Ascending aorta (tissue), 2 donors: ENCODE data around the gene AQP6. TPM values are rescaled to one million over a fixed set of nuclear protein-coding genes. Genes with fewer than 3 reads are reported as not detected.

Experiments used
- DNase-seq, 2 donors: peaks; one replicate each; pipeline ENCODE4 v3.0.0-alpha.2; 2019; ENCODE audit warnings: low spot score in 2 of 2
- H3K27ac ChIP-seq, 2 donors: fragments of 200-600 bp; sonication (generic); one replicate each; pipeline ENCODE4 v1.5.1; 2016 to 2017; ENCODE audit warnings: mild to moderate bottlenecking in 1 of 2
- H3K27me3 ChIP-seq: fragments of 200-600 bp; sonication (generic); one replicate; pipeline ENCODE4 v1.5.1; 2017
- H3K36me3 ChIP-seq, 2 donors: fragments of 200-600 bp; sonication (generic); one replicate each; pipeline ENCODE4 v1.5.1; 2016
- H3K4me1 ChIP-seq, 2 donors: fragments of 200-600 bp; sonication (generic); one replicate each; pipeline ENCODE4 v1.5.1; 2016 to 2017; ENCODE audit warnings: mild to moderate bottlenecking in 1 of 2
- H3K4me3 ChIP-seq, 2 donors: fragments of 200-600 bp; sonication (generic); one replicate each; pipeline ENCODE4 v1.5.1; 2016 to 2017; ENCODE audit warnings: mild to moderate bottlenecking in 1 of 2
- H3K9me3 ChIP-seq, 2 donors: fragments of 200-600 bp; sonication (generic); one replicate each; pipeline ENCODE4 v1.5.1; 2016
- CTCF ChIP-seq, 3 experiments: fragments of 200-600 bp in 2 of 3; fragments of 450-650 bp in 1 of 3; sonication (generic) in 2 of 3; IDR thresholded peaks; one replicate each; pipeline ENCODE4 v1.5.1; 2016 to 2019; ENCODE audit warnings: antibody characterized with exemption in 3 of 3, mild to moderate bottlenecking in 1 of 3, moderate library complexity in 1 of 3
- intact Hi-C: fragments of 100-400 bp; cut with DNase I; formaldehyde crosslinking; loops from one replicate; pipeline ENCODE4 v1.15.1; 2023
- total RNA-seq: library from RNA; depleted of rRNA; stranded (reverse); fragments of >200 nt; gene quantifications from one replicate; pipeline ENCODE4 v1.1.0, GENCODE V29; 2016

The AQP6 gene
- total RNA-seq, 1 donor from 2014 or later = not detected

DNA sequence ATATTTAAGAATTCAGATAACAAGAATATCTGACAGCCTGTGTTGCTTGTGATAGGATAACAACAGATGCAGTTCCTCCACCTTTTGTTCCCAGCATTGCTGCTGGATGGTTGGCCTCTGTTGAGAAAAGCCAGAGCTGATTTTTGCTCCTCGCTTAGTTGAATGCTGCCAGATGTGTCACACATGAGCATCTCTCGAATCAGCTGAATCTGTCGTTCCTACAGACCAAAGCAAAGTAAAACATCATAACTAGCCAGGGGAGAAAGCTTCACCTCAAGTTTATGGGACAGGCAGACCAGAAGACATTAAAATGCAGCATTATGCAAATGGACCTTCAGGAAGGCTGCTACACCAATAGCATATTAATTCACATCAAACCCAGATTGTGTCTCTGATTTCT lies 32.4 kb downstream of the AQP6 start:
- H3K4me1 ChIP-seq = no peaks in the 10 kb centered on the region
- DNase-seq = no peak
- no peaks in the 10 kb centered on the region for H3K36me3 ChIP-seq
- no peaks in the 10 kb centered on the region for H3K27me3 ChIP-seq
- no peak overlapping the region for H3K27ac ChIP-seq
- H3K4me3 ChIP-seq = no peak overlapping the region
- intact Hi-C loops = no loop called here
- TF ChIP-seq CTCF (IDR thresholded peaks at IDR 0.05) = no peak
- no peaks in the 10 kb centered on the region for H3K9me3 ChIP-seq

DNA sequence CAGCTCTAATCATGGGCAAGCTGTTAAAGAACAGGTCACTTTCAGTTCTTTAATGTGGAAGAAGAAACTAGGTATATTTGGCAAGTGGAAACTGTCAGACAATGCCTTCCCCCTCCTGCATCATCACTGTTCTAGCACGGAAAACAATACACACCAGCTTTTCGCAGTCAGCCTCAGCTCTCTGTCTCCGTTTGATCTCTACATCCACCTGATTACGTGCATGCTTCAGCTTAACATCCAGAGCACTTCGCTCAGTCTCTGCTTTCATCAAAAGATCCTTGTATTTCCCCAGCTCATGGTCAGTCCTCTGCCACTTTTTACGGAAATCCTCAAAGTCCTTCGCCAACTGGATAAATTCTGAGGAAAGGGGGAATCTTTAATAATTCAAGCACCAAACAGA lies 33.5 kb downstream of the AQP6 start:
- Histone ChIP-seq H3K27ac (no peak overlapping the region), H3K4me1 (no peaks in the 10 kb centered on the region), H3K4me3 (no peak overlapping the region), H3K9me3 (no peaks in the 10 kb centered on the region), H3K36me3 (no peaks in the 10 kb centered on the region), H3K27me3 (no peaks in the 10 kb centered on the region)
- no peak for TF ChIP-seq CTCF (IDR thresholded peaks at IDR 0.05)
- DNase-seq = no peak
- intact Hi-C loops = no loop called here

DNA sequence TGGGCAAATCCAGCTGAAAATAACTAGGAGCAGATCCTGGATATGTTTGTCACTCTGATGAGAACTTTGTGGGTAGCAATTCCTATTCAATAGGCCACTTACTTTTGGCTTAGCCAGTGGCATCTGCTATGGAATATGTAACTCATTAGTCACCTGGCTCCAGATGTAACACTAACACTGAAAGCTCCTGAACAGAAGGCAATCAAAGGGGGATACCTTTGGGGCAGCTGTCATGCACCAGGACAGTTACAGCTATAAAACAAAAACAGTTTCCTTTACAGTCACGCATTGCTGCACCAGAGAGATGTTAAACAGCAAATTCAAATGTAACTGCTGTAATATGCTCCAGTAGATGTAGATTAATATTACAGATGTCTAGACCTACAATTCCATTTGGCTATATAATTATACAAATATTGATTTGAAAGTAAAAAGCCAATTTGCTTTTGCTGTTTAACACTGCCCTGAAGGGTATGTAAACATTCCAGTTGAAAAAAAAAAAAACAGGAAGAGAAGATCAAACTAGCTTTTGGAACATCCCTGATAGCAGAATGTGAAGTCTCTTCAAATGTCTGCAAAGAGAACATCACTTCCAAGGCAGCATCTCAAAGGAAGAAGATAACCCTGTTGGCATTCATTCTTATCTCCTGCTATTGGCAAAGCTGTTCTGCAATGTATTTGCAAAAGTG lies 34.2 kb downstream of the AQP6 start:
- no peak for TF ChIP-seq CTCF (IDR thresholded peaks at IDR 0.05)
- no peaks in the 10 kb centered on the region for H3K27me3 ChIP-seq
- H3K36me3 ChIP-seq = no peaks in the 10 kb centered on the region
- H3K9me3 ChIP-seq = no peaks in the 10 kb centered on the region
- no peak for DNase-seq
- no peaks in the 10 kb centered on the region for H3K4me1 ChIP-seq
- no peak overlapping the region for H3K27ac ChIP-seq
- H3K4me3 ChIP-seq = no peak overlapping the region
- intact Hi-C loops = no loop called here

GRCh38 chr12:50013361-50014147 lies 40.8 kb downstream of the AQP6 start:
- no peaks in the 10 kb centered on the region for H3K36me3 ChIP-seq
- H3K4me1 ChIP-seq = peaks cover 0 to 3% of the 10 kb centered on the region in 2 donors
- H3K4me3 ChIP-seq = no peak overlapping the region
- H3K27ac ChIP-seq = no peak overlapping the region
- no peak for TF ChIP-seq CTCF (IDR thresholded peaks at IDR 0.05)
- intact Hi-C loops = no loop called here
- no peaks in the 10 kb centered on the region for H3K27me3 ChIP-seq
- no peaks in the 10 kb centered on the region for H3K9me3 ChIP-seq
- DNase-seq = no peak

GRCh38 chr12:50014342-50014741 lies 41.6 kb downstream of the AQP6 start:
- Histone ChIP-seq H3K27me3 (no peaks in the 10 kb centered on the region), H3K4me1 (peaks cover 0 to 3% of the 10 kb centered on the region in 2 donors), H3K4me3 (no peak overlapping the region), H3K36me3 (no peaks in the 10 kb centered on the region), H3K9me3 (no peaks in the 10 kb centered on the region), H3K27ac (no peak overlapping the region)
- no peak for TF ChIP-seq CTCF (IDR thresholded peaks at IDR 0.05)
- no peak for DNase-seq
- intact Hi-C loops = no loop called here
